Activated CD8-positive, alpha-beta memory T cell treated with anti-CD3 and anti-CD28 coated beads, Interleukin-2, amount 50 U/mL, for 48 hours (primary cell): ENCODE measurements around the gene STOM.

Experiments
- DNase-seq: peaks from one replicate; pipeline ENCODE4 v3.0.0-alpha.2; 2020

The STOM gene

GRCh38 chr9:121318631-121319382 lies 51.2 kb downstream of the STOM start:
- DNase-seq: no peak

DNA sequence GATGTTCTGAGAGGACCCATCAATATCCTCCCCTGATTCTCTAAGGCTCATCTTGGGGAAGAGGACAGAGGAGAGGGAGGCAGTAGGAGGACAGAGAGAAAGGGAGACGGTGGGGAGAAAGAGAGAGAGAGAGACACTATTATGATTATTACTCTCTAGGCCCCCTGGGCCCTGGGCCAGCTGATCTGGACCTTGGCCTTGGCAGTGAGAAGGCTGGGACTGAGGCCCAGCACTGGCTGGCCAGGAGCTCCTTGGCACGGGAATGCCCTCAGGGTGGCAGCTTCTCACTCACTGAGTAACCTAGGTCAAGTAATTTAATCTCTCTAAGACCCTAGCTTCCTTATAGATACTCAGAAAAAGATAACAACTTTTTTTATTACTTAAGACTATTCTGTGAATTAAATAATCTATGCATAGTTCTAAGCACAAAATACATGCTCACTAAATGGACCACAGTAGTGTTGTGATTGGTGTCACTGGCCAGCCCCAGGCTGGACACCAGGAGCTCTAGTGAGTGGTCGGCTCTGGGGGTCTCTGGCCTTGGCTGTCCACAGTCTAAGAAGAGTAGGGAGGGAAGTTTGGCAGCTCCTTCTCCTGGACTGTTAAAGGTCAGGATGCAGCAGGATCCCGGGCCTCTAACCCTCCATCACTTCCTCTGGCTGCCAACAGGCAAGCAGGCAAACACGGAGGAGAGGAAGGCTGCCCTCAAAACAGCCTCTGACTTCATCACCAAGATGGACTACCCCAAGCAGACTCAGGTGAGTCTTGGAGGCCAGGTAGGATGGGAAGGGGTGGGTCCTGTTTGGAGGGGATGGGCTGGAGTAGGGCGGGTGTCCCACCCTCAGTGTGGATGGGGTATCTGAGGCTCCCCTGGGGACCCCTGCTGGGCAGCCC lies 52.1 kb downstream of the STOM start:
- no peak for DNase-seq

DNA sequence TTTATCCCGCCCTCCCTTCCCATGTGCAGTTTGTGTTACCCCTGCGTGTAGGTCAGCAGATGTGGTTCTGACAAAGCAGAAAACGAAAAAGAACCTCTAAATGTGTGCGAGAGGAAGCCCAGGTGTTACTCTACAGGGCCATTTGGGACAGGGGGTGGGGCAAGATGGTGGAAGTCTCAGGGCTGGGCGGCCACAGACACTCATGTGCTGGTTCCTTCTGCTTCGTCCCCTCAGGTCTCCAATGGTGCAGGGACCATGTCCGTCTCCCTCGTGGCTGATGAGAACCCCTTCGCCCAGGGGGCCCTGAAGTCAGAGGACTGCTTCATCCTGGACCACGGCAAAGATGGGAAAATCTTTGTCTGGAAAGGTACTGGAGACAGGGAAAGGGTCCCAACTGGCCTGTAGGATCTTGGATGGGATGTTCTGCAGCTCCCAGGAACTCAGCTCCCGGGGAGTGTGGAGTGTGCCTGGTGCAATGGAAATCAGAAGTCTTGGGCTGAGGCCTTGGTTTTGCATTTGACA lies 53.1 kb downstream of the STOM start:
- no peak for DNase-seq

DNA sequence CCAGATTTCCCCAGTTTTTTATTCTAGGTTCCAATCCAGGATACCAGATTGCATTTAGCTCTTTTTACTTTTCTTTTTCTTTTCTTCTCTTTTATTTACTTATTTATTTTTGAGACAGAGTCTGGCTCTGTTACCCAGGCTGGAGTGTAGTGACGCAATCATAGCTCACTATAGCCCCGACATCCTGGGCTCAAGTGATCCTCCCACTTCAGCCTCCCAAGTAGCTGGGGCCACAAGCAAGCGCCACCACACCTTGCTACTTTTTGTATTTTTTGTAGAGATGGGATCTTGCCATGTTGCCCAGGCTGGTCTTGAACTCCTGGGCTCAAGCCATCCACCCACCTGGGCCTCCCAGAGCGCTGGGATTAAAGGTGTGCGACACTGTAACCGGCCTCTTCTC lies 53.7 kb downstream of the STOM start:
- no peak for DNase-seq

- no peak for DNase-seq
Observed at GRCh38 chr9:121313458-121314152, 56.4 kb downstream of the STOM start.

DNA sequence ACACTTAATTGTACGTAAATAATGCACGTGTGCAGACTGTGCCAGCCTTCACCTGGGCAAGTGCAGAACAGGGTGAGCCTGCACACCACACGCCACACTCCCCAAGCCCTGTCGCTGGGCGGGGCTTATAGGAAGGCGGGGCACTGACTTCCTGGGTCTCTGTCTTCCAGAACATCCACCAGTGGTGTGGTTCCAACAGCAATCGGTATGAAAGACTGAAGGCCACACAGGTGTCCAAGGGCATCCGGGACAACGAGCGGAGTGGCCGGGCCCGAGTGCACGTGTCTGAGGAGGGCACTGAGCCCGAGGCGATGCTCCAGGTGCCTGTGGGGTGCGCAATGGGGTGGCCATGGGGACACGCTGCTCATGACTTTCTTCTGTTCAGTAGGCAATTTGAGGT lies 57.9 kb downstream of the STOM start:
- no peak for DNase-seq

DNA sequence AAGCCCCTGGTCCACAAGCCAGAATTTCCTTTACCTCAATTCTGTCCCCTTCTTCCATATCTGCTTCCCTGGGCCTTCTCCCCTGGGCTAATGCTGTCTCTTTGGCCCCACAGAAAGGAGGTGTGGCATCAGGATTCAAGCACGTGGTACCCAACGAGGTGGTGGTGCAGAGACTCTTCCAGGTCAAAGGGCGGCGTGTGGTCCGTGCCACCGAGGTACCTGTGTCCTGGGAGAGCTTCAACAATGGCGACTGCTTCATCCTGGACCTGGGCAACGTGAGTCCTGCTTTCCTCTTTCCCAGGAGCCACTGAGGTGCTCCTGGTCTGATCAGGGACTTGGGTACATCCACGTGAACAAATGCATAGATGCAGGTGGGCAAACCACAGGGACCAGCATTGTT lies 59.5 kb downstream of the STOM start:
- DNase-seq: no peak

- DNase-seq: no peak
Observed at GRCh38 chr9:121309833-121310425, 60.1 kb downstream of the STOM start.

DNA sequence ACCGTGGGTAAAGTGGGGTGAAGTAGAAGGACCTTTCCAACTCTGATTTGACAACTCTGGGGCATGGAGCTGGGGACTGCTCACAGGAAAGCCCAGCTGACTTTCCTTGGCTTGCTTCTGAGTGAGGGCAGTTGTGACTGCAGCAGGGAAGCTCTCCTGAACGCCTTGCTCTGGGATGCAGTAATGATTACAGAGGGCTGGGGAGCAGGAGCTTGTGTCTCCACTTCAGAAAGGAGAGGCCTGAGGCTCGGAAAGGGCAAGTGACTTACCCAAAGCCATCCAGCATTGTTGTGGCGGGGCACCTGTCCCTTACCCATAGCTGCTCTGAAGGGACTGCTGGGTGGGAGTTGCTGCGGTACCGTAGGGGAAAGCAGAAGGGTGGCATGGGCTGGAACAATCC lies 60.9 kb downstream of the STOM start:
- DNase-seq: no peak

DNA sequence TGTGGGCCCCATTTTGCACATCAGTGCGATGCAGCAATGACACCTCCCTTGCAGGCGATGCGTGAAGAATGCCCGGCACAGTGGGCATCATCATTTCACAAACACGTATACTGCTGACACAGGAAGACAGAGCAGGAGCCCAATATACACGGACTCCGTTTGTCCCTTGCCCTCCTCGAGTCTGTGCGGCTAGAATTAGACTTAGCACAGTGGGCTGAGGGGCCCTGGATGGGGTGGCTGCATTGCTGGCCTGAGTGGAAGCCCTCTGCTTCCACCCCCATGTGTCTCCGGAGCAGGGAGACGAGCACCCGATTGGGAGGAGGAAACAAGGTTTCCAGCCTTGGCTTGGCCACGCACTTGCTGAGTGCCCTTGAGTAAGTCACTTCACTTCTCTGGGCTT lies 61.3 kb downstream of the STOM start:
- DNase-seq: no peak

- DNase-seq: no peak
Observed at GRCh38 chr9:121307976-121308375, 62.1 kb downstream of the STOM start.

DNA sequence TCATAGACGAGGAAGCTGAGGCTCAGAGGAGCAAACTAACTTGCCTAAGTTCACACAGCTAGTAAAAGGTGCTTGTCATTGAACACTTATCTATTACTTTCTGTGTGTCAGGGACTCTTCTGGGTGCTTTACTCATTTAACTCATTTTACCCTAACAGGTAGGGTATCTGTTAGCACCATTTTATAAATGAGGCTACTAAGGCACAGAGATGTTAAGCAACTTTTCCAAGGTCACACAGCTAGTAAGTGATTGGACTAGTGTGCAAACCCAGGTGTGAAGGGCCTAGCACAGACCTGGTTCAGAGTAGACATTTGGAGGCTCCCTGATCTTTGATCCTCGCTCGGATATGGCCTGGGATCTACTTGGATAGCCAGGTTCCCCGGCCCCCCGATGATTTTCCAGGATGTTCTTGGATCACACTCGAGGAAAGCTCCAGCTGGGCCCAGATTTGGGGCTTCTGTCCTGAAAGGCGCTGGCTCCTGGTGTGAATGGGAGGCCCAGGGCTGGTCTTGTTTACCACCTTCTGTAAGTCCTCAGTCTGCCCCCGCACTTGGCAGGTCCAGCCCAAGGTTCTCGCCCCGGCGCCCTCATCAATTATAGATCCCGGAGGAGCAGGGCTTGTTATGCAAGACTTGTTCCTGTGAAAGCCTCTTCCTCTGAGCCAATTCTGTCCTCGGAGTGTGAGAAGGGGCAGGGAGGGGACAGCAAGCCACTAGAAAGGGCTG lies 64.6 kb downstream of the STOM start:
- DNase-seq: no peak

- no peak for DNase-seq
Observed at GRCh38 chr9:121304707-121305106, 65.3 kb downstream of the STOM start.

DNA sequence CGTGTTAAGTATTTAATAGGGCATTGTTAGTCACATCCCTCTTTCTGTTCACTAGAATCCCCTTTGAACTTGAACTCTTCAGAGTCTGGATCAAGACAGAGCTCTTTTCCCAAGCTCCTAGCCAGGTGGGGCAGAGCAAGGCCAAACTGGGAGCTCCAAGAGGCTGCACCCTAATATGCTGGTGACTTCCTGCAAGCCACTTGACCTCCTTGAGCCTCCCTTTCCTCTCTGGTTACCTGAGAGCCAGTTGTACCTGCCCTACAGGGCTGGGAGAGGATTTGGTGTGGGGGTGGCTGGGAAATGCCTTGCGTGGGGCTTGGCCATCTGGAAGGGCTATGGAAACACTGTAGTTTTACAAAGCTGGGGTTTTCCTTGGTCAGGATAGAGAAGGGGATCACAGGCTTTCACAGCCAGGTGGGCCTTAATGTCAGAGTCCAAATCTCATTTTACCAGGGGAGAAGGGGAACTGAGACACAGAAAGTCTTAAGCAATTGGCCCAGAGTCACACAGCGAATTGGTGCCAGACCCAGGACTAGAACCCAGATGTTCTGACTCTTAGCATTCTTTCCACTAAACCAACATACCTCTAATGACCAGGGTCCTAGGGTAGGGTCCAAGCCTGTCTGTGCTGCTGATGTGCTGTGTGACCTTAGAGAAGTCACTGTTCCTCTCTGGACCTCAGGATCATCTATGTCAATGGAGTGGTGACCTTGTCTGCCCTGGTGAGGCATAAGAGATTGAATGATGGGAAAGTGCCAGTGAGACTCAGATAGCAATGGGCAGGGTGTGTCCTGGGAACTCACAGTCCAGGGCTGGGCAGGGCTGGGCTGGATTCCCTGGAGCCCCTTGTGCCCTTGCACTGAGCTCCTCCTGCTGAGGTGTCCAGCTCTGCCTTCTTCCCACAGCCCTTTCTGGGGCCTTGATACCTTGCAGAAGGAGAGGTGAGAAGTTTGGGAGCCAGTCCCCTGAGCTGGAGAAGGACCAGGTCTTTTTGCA lies 66.3 kb downstream of the STOM start:
- no peak for DNase-seq

DNA sequence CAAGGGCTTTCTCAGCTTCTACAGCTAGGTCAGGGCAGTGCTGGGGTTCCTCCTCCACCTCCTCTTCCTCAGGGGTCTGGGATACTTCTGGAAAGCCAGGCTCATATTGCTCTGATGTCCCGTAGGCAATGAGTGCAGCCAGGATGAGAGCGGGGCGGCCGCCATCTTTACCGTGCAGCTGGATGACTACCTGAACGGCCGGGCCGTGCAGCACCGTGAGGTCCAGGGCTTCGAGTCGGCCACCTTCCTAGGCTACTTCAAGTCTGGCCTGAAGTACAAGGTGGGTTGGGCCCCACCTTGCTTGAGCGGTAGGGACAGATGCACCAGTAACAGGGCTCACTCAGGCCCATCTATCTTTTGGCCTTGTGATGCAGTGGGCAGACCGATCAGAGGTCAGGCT lies 67.3 kb downstream of the STOM start:
- DNase-seq: no peak

DNA sequence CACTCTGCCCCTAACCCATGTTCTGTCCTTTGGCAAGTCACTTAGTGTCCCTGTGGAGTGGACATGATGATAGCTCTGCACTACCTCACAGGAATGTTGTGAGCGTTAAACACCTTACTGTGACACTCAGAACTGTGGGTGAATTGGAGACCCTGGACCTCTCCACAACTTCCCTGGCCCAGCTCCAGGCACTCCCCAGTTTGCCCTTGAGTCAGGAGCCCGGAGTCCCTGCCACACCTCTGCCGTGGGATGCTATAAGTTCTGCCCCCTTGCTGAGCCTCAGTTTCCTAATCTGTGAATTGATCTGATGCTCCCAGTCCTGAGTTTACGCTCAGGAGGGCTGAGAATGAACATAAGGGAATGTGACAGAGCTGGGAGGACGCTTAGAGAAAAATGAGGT lies 67.7 kb downstream of the STOM start:
- no peak for DNase-seq

DNA sequence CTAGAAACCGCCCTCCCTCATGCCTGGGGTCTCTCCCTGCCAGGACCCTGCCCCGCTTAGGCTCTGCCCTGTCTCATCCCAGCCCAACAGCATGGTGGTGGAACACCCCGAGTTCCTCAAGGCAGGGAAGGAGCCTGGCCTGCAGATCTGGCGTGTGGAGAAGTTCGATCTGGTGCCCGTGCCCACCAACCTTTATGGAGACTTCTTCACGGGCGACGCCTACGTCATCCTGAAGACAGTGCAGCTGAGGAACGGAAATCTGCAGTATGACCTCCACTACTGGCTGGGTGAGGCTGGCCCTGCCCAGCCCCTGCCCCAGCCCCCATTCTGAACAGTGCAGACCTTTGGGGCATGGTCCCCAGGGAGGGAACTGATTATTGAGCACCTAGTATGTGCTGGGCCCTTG lies 68.2 kb downstream of the STOM start:
- DNase-seq: no peak

GRCh38 chr9:121300283-121301119 lies 69.5 kb downstream of the STOM start:
- DNase-seq: no peak

GRCh38 chr9:121299467-121300282 lies 70.4 kb downstream of the STOM start:
- DNase-seq: peak; percentile 68
